Mucosa of stomach (tissue), 1 donor: ENCODE data around the gene CACNG4.

Source experiments
- H3K27me3 ChIP-seq: one replicate; pipeline ENCODE4 v1.7.0; 2013; ENCODE audit warnings: mild to moderate bottlenecking, low read length; ENCODE audit not compliant: control insufficient read depth, insufficient read depth
- H3K36me3 ChIP-seq: one replicate; pipeline ENCODE4 v1.7.0; 2013; ENCODE audit warnings: low read length; ENCODE audit not compliant: control insufficient read depth, insufficient read depth
- H3K4me1 ChIP-seq: one replicate; pipeline ENCODE4 v1.7.0; 2013; ENCODE audit warnings: mild to moderate bottlenecking, low read length; ENCODE audit not compliant: control insufficient read depth, insufficient read depth
- H3K4me3 ChIP-seq: one replicate; pipeline ENCODE4 v1.7.0; 2013; ENCODE audit warnings: low read length
- H3K9ac ChIP-seq: one replicate; pipeline ENCODE4 v1.7.0; 2013; ENCODE audit warnings: mild to moderate bottlenecking, low read length, moderate library complexity
- H3K9me3 ChIP-seq: one replicate; pipeline ENCODE4 v1.7.0; 2013; ENCODE audit warnings: mild to moderate bottlenecking, low read length, moderate library complexity; ENCODE audit not compliant: control insufficient read depth
- donor health status: Pancreatic carcinoma.

Gene CACNG4

DNA sequence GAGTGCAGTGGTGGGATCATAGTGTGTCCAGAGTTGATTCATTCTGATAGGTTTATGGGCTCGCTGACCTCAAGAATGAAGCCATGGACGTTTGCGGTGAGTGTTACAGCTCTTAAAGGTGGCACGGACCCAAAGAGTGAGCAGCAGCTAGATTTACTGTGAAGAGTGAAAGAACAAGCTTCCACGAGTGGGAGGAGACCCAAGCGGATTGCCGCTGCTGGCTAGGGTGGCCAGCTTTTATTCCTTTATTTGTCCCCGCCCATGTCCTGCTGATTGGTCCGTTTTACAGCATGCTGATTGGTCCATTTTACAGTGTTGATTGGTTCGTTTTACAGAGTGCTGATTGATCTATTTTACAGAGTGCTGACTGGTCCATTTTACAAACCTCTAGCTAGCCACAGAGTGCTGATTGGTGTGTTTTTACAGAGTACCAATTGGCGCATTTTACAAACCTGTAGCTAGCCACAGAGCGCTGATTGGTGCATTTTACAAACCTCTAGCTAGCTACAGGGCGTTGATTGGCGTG lies 17.5 kb downstream of the CACNG4 start:
- peaks cover 24% of the 10 kb centered on the region for H3K27me3 ChIP-seq

DNA sequence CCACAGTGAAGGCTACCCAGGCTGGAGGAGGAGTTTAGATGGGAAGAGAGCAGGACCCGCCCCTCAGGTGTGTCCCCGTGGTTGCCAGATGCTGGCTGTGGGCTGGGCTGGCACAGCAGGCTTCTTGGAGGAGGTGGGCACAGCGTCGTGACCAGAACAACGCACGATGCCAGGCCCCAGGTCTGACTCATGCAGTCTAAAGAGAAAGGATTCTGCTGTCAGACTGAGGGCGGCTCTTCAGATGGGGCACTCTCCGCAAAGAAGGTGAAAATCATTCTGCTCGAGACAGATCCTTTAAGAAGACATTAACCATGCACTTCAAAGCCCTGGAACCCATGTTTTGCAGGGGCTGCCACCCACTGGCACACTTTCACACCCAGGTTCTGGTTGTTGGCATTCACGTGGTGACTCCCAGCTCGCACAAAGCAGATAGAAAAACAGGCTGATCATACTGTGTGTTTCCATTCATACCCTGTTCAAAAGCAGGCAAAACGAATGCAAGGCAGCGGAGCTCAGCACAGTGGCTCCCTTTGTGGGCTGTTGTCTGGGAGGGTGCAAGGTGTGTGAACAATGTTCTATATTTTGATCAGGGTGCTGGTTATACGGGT lies 19.0 kb downstream of the CACNG4 start:
- Histone ChIP-seq H3K27me3 (peaks cover 21% of the 10 kb centered on the region), H3K36me3 (no peaks in the 10 kb centered on the region), H3K9ac (no peak overlapping the region), H3K4me3 (no peak overlapping the region), H3K4me1 (no peaks in the 10 kb centered on the region), H3K9me3 (no peaks in the 10 kb centered on the region)

More for the DNA sequence above, 17.5 kb downstream of the CACNG4 start:
- no peak overlapping the region for H3K4me3 ChIP-seq
- H3K9ac ChIP-seq: no peak overlapping the region
- no peaks in the 10 kb centered on the region for H3K4me1 ChIP-seq
- H3K9me3 ChIP-seq: no peaks in the 10 kb centered on the region
- no peaks in the 10 kb centered on the region for H3K36me3 ChIP-seq

DNA sequence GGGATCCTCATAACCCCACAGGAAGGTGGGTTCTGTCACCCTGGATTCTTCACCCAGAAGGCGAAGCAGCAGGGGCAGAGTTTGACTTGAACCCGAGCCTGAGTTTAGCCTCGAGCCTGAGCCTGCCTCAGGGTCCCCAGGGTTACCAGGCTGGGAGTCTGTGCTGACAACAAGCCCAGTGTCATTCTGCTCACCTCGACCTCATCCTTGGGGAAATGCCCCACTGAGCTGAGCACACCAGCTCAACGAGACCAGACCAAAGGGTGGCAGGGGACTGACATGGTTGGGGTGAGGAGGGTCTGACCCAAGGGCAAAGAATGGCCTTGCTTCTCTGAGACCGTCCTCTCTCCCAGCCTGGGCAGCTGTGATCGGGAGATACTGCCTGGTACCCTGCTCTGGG lies 20.2 kb downstream of the CACNG4 start:
- H3K27me3 ChIP-seq: peaks cover 18% of the 10 kb centered on the region

DNA sequence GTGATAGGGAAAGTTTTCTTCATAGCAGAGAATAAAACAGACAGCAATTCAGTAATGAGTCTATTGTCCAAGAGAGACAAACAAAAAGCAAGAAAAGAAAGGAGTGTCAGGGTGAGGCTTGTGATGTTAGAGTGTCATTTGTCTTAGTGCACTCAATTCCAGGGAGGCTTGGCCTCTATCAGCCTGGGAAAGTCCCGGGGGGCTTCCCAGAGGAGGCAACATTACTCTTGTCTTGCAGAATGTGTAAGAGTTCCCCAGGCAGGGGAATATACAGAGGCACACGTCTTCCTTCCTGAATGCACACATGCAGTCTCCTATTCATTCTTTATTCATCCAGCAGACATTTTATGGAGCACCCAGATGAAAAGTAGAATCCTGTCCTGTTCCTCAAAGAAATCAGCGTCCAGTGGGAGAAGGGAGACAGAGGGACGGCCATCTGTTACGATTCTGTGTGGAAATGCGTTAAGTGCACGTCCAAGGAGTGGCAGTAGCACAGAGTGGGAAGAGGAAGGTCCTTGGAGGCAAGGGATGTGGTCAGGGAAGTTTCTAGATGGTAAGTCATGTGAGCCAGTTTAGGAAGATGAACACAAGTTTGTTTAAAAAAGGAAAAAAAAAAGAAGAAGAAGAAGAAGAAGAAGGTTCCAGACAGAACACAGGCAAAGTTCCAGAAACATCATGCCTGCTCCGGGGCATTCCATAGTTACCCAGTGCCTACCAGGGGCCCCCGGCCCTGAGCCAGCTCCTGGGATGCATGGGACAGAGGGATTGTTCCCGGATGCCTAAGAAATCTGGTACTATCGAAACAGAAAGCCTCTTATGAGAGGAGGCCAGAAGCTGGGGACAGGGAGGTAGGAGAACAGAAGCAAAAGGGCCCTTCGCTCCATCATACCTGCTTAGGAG lies 21.1 kb downstream of the CACNG4 start:
- H3K9me3 ChIP-seq: no peaks in the 10 kb centered on the region
- H3K36me3 ChIP-seq: no peaks in the 10 kb centered on the region
- H3K27me3 ChIP-seq: peaks cover 18% of the 10 kb centered on the region
- H3K9ac ChIP-seq: no peak overlapping the region
- no peak overlapping the region for H3K4me3 ChIP-seq
- no peaks in the 10 kb centered on the region for H3K4me1 ChIP-seq

More for the DNA sequence above, 20.2 kb downstream of the CACNG4 start:
- Histone ChIP-seq H3K9me3 (no peaks in the 10 kb centered on the region), H3K36me3 (no peaks in the 10 kb centered on the region), H3K4me1 (no peaks in the 10 kb centered on the region), H3K9ac (no peak overlapping the region), H3K4me3 (no peak overlapping the region)

DNA sequence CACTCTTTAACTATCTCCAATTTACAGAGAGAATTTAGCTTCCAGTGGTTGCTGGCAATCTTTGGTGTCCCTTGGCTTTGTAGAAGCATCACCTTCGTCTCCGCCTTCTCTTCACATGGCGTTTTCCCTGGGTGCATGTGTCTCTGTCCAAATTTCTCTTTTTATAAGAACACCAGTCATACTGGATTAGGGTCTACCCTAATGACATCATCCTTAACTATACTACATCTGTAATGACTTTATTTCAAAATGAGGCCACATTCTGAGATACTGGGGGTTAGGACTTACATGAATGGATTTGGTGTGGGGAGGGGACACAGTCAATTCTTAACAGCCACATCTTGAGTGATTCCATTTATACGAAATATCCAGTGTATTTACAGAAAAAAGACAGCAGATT lies 22.2 kb downstream of the CACNG4 start:
- Histone ChIP-seq H3K4me3 (no peak overlapping the region), H3K36me3 (no peaks in the 10 kb centered on the region), H3K9me3 (no peaks in the 10 kb centered on the region), H3K27me3 (peaks cover 18% of the 10 kb centered on the region), H3K9ac (no peak overlapping the region), H3K4me1 (no peaks in the 10 kb centered on the region)

DNA sequence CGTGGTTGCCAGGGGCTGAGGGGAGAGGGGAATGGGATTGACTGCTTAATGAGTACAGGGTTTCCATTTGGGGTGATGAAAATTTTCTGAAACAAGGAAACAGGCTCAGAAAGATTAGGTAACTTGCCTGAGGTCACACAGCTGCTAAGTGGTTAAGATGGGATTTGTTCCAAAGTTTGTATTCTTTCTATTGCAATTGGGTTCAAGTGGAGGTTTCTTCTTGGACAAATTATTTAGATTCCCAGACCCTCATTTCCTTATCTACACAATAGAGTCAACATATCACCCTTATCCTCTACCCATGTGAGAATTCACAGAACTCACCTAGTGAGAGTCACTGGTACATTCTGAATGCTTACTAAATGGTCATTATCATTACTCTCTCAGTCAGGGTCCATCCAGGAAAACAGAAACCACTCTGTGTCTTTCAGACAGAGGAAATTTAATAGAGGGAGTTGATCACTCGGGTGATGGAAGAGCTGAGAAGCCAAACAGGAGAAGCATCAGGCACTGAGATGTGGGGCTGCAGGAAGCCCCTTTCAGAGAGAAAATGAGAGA lies 22.6 kb downstream of the CACNG4 start:
- H3K36me3 ChIP-seq: no peaks in the 10 kb centered on the region
- no peak overlapping the region for H3K4me3 ChIP-seq
- H3K9me3 ChIP-seq: no peaks in the 10 kb centered on the region
- peaks cover 18% of the 10 kb centered on the region for H3K27me3 ChIP-seq
- H3K4me1 ChIP-seq: no peaks in the 10 kb centered on the region
- H3K9ac ChIP-seq: no peak overlapping the region

DNA sequence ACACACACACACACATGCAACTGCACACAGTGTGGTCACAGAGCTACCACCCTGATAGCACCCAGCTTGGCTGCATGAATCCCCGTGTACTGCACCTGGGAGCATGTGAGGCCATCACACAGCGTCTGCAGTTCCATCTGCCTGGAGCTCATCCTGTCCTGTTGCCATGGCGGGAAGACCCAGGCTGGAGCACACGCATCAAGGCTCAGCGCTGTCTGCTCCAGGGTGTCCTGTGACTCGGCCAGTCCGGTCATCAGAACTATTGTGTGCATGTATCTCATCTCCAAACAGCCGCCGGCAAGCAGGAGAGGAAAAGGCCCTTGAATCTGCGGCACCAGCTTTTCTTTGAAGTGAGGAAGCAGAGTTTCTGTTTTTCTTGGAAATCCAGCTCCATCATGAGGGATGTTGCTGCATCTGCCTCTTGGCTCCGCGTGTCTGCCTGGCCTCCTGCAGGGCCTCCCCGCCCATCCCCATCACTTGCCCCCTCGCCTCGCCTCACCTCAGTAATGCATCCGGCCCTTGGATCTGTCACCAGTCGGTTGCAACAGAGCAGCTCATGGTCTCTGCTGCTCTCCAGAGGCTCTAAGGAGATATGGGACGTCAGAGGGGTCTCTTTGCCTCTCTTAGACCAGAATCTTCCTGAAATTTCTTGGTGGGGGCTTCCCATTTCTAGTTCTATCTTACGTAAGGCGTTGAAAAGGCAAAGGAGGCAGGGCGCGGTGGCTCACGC lies 23.7 kb downstream of the CACNG4 start:
- no peak overlapping the region for H3K9ac ChIP-seq
- H3K27me3 ChIP-seq: peaks cover 15% of the 10 kb centered on the region
- H3K36me3 ChIP-seq: no peaks in the 10 kb centered on the region
- H3K9me3 ChIP-seq: no peaks in the 10 kb centered on the region
- H3K4me3 ChIP-seq: no peak overlapping the region
- no peaks in the 10 kb centered on the region for H3K4me1 ChIP-seq

DNA sequence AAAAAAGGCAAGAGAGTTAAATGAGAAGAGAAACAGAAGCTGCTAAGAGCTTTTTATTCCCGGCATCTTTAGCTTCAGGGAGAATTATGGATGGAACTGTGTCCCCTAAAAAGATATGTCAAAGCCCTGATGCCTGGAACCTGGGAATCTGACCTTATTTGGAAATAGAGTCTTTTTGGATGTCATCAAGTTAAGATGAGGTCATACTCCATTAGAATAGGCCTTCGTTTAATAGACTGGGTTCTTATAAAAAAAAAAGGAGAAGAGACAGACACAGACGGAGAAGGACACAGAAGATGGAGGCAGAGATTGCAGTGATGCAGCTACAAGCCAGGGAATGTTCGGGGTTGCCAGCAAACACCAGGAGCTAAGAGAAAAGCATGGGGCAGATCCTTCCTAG lies 24.6 kb downstream of the CACNG4 start:
- Histone ChIP-seq H3K27me3 (peaks cover 11% of the 10 kb centered on the region), H3K4me3 (no peak overlapping the region), H3K36me3 (no peaks in the 10 kb centered on the region), H3K4me1 (no peaks in the 10 kb centered on the region), H3K9ac (no peak overlapping the region), H3K9me3 (no peaks in the 10 kb centered on the region)

DNA sequence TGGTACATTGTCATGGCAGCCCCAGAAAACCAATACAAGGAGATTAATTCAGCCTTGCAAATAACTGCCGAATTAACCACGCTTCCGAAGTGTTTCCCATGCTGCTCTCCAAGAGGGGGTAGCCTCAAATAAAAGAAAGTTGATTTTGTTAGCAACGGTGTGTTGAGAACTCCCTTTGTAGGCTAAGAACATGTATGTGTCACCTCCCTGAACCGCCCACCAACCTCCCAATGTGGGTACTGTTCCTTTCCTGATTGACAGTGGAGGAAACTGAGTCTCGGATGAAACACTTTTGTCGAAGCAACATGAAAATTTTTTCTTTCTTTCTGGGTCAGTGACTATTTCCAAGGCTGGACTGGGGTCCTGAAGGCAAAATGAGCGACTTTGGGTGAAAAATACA lies 25.1 kb downstream of the CACNG4 start:
- Histone ChIP-seq H3K27me3 (peaks cover 6% of the 10 kb centered on the region), H3K9me3 (no peaks in the 10 kb centered on the region)

DNA sequence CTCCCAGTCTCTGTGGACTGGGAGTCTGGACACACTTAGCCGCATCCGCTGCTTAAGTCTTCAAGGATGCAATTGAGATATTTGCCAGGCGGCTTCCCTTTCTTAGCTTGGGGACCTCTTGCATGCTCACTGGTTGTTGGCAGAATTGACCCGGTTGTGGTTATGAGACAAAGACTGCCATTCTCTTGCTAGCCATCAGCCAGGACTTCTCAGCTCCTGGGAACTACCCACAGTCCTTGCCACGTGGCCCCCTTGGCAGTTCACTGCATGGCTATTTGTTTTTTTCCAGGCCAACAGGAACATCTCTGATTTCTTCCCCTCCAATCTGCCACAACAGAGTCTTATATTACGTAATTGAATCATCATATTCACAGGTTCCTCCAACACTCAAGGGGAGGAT lies 25.5 kb downstream of the CACNG4 start:
- peaks cover 5% of the 10 kb centered on the region for H3K27me3 ChIP-seq
- H3K9ac ChIP-seq: no peak overlapping the region

More for the DNA sequence above, 25.1 kb downstream of the CACNG4 start:
- H3K36me3 ChIP-seq: no peaks in the 10 kb centered on the region
- H3K9ac ChIP-seq: no peak overlapping the region
- no peak overlapping the region for H3K4me3 ChIP-seq
- H3K4me1 ChIP-seq: no peaks in the 10 kb centered on the region

DNA sequence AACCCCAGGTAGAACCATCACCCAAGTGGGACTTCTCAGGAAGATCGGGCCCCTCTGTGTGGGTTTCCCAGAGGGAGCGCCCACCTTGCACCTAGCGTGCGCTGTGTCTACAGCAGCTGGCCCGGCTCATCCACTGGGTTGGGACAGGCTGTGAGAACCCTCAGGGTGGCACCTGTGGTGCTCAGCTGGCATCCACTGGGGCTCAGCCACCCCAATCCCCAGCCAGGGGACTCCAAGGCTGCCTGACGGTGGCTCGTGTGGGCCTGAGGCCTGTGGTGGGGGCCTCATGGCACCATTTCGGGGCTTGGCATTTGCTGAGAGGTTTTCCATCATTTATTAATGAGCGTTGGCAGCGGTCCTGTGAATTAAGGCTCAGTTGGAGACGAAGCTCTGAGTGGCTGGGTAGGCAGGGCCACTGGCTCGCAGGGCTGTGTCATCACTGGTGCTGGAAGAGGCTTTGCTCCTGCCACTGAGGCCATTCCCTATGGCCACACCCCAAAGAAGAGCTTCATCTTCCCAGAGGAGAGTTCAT lies 28.5 kb downstream of the CACNG4 start:
- no peaks in the 10 kb centered on the region for H3K27me3 ChIP-seq
- no peaks in the 10 kb centered on the region for H3K9me3 ChIP-seq
- no peak overlapping the region for H3K4me3 ChIP-seq
- H3K9ac ChIP-seq: no peak overlapping the region
- no peaks in the 10 kb centered on the region for H3K4me1 ChIP-seq
- no peaks in the 10 kb centered on the region for H3K36me3 ChIP-seq

More for the DNA sequence above, 25.5 kb downstream of the CACNG4 start:
- Histone ChIP-seq H3K36me3 (no peaks in the 10 kb centered on the region), H3K4me1 (no peaks in the 10 kb centered on the region), H3K9me3 (no peaks in the 10 kb centered on the region), H3K4me3 (no peak overlapping the region)
